ENCODE measurements around the gene CCDC110.

GRCh38 chr4:185467991-185468390 lies 3.5 kb downstream of the CCDC110 start:
- TF ChIP-seq POLR2A (IDR thresholded peaks at IDR 0.05), result no peak
- TF ChIP-seq, protein P1, sequence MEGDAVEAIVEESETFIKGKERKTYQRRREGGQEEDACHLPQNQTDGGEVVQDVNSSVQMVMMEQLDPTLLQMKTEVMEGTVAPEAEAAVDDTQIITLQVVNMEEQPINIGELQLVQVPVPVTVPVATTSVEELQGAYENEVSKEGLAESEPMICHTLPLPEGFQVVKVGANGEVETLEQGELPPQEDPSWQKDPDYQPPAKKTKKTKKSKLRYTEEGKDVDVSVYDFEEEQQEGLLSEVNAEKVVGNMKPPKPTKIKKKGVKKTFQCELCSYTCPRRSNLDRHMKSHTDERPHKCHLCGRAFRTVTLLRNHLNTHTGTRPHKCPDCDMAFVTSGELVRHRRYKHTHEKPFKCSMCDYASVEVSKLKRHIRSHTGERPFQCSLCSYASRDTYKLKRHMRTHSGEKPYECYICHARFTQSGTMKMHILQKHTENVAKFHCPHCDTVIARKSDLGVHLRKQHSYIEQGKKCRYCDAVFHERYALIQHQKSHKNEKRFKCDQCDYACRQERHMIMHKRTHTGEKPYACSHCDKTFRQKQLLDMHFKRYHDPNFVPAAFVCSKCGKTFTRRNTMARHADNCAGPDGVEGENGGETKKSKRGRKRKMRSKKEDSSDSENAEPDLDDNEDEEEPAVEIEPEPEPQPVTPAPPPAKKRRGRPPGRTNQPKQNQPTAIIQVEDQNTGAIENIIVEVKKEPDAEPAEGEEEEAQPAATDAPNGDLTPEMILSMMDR (IDR thresholded peaks at IDR 0.05), result no peak

Data from gastroesophageal sphincter (tissue), 3 donors.